Cerebellar cortex (tissue), 1 donor: ENCODE data around the gene NBEAL1.
A peak's percentile ranks its signal among the peaks of the same experiment; 100 is the strongest.
"Not testable (repeated sequence)": the region's sequence is repeated elsewhere in the genome, so short reads cannot be mapped to it uniquely, and the experiment has no call there.

ENCODE experiments used
- DNase-seq: peaks from one replicate; pipeline ENCODE4 v3.0.0-alpha.2; 2015; ENCODE audit warnings: low spot score

Gene NBEAL1

GRCh38 chr2:203229674-203230073 lies 215.0 kb downstream of the NBEAL1 start:
- not testable (repeated sequence) for DNase-seq

- DNase-seq = no peak
Observed at GRCh38 chr2:203237346-203238238, 222.9 kb downstream of the NBEAL1 start.

DNA sequence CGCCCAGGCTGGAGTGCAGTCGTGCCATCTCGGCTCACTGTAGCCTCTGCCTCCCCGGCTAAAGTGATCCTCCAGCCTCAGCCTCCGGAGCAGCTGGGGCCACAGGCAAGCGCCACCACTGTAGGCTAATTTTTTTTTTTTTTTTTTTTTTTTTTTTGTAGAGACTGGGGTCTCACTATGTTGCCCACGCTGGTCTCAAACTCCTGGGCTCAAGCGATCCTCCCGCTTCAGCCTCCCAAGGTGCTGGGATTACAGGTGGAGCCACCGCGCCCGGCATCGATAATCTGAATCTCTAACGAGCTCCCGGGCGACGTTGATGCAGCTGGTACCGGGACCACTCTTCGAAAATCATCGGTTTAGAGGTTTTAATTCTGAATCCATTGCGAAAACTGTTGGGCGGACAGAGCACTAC lies 223.6 kb downstream of the NBEAL1 start:
- DNase-seq = no peak

GRCh38 chr2:203238704-203239526 lies 224.2 kb downstream of the NBEAL1 start, which contains the start of gene CYP20A1:
CYP20A1 (plus strand) TSS chr2:203239018; CDS start chr2:203239063, 45 bp downstream.
- DNase-seq = peak; percentile 91

DNA sequence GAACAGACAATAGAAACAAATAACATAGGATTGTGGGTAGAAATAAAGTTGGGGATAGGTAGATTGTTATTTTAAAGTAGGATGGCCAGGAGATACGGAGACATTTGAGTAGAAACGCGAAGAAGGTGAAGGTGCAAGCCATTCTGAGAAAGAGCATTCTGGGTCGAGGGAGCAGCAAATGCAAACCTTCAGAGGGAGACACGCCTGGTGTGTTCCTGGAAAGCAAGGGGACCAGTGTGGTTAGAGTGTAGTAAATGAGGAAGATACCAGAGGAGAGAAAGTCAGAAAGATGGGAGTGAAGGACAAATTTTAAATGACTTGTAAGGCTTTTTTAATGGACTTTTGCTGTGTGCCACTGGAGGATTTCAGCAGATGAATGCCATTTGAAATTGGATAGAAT lies 225.8 kb downstream of the NBEAL1 start:
- DNase-seq = peak; percentile 19

DNA sequence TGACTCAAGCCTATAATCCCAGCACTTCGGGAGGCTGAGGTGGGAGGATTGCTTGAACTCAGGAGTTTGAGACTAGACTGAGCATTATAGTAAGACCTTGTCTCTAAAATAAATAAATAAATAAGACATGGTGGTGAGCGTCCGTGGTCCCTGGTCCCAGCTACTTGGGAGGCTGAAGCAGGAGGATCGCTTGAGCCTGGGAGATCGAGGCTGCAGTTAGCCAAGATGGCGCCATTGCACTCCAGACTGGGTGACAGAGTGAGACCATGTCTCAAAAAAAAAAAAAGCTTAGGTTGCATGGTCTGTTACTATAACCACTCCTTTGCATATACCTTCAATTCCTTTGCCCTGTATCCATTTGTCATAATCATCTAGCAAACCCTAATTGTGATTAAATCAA lies 227.8 kb downstream of the NBEAL1 start:
- no peak for DNase-seq

GRCh38 chr2:203246646-203247045 lies 232.0 kb downstream of the NBEAL1 start:
- no peak for DNase-seq

DNA sequence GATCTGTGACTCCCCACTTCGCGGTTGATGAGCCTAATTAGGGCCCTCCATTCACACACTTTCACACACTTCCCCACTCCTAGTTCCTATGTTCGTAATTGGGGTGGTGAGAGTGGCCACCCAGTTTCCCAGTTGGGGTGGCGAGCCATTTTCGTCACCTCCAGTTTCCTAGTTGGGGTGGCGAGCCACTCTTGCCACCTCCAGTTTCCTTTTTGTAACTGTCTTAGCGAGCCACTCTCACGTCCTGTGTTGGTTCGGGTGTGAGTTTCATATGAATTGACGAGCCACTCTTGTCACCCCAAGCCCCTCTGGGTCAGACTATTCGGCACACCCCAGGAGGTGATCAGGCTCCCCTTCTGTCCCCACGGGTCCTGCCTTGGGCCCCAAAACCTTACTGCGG lies 238.1 kb downstream of the NBEAL1 start:
- DNase-seq = no peak

GRCh38 chr2:203253422-203254095 lies 238.9 kb downstream of the NBEAL1 start:
- not testable (repeated sequence) for DNase-seq

- no peak for DNase-seq
Observed at GRCh38 chr2:203261326-203262159, 246.9 kb downstream of the NBEAL1 start.
